RPMI7951 (cell line): ENCODE results near the gene NAA25. TPM values are rescaled to one million over a fixed set of nuclear protein-coding genes. Genes with fewer than 3 reads are reported as not detected.
"Not testable (repeated sequence)": the region's sequence is repeated elsewhere in the genome, so short reads cannot be mapped to it uniquely, and the experiment has no call there.

Experiments
- DNase-seq: peaks from one replicate; pipeline ENCODE4 v3.0.0-alpha.2; 2012; ENCODE audit warnings: low read depth
- total RNA-seq: library from RNA; depleted of rRNA; stranded (reverse); fragments of >200 nt; shearing (Covaris generic); gene quantifications from 2 replicates; pipeline ENCODE4 v1.2.3, GENCODE V29; 2014

NAA25 gene
- total RNA-seq, 1 experiment from 2014 or later, result 10.7 TPM

- DNase-seq, result not testable (repeated sequence)
Measured at GRCh38 chr12:112009596-112009995, 99.0 kb downstream of the NAA25 start.

DNA sequence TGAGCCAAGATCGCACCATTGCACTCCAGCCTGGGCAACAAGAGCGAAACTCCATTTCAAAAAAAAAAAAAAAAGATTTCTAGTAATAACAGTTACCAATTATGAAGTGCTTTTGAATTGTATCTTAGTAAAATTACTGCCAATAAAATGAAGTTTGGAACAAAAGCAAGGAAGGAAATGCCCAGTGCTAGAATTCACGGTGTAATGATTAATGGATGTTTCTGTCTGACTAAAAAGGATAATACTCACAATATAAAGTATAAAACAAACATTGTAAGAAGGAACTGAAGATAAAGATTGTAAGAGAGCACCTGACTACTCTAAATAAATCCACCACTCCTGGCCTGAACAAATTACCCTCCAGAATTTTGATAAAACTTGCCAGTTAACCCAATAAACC, 99.7 kb downstream of the NAA25 start:
- DNase-seq, result no peak

DNA sequence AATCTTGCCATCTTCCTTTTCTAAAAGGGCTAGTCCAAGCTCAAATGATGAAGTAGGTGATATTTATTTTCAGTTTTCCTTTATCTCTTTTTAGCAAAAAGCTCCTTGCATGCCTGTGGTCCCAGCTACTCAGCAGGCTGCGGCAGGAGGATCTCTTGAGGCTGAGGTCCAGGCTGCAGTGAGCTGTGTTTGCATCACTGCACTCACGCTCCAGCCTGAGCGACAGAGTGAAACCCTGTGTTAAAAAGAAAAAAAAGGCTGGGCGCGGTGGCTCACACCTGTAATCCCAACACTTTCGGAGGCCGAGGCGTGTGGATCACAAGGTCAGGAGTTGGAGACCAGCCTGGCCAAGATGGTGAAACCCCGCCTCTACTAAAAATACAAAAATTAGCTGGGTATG, 100.6 kb downstream of the NAA25 start:
- no peak for DNase-seq

- no peak for DNase-seq
Measured at GRCh38 chr12:112005419-112006395, 102.9 kb downstream of the NAA25 start.

DNA sequence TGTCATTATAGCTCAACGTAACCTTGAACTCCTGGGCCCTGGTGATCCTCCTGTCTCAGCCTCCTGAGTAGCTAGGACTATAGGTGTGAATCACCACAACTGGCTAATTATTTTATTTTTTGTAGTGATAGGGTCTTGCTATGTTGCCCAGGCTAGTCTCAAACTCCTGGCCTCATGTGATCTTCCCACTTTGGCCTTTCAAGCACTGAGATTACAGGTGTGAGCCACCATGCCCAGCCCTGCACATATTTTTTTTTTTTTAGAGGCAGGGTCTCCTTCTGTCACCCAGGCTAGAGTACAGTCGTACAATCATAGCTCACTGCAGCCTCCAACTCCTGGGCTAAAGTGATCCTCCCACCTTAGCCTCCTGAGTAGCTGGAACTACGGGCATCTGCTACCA, 104.5 kb downstream of the NAA25 start:
- DNase-seq, result no peak

DNA sequence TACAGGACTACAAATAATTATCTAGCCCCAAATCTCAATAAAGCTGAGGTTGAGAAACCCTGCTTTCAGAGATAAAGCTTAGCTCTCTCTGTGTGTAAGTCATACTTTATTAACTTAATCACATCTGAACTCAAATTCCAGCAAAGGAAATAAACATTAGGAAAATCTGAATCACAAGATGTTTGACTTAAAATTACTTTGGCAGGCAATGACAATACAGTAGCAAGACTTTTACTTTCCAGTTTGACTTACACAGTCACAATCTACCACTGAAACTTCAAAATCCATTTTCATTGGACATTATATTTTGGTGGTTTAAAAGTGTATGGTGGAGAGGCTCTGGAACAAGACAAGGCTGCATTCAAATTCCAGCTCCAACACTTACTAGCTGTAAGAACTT, 107.0 kb downstream of the NAA25 start:
- no peak for DNase-seq

DNA sequence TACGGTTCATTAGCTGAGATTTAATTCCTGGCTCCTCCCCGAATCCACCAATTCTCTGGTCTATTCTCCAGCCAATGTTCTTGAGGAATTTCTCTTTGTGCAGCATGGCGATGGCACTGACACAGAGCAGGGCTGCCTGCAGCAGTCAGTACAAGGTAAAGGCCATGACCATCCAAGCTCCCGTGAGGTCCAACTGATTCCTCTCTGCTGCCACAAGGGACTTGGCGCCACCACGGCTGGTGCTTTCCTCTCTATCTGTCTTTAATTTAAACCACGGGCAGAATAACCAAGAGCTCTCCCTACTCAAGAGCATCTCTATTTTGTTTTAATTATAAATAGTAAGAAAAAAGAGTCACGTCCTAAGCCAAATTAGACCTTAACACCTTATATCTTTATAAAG, 107.8 kb downstream of the NAA25 start:
- no peak for DNase-seq

GRCh38 chr12:111999129-111999528, 109.5 kb downstream of the NAA25 start:
- DNase-seq, result not testable (repeated sequence)

GRCh38 chr12:111998015-111998414, 110.6 kb downstream of the NAA25 start:
- no peak for DNase-seq

DNA sequence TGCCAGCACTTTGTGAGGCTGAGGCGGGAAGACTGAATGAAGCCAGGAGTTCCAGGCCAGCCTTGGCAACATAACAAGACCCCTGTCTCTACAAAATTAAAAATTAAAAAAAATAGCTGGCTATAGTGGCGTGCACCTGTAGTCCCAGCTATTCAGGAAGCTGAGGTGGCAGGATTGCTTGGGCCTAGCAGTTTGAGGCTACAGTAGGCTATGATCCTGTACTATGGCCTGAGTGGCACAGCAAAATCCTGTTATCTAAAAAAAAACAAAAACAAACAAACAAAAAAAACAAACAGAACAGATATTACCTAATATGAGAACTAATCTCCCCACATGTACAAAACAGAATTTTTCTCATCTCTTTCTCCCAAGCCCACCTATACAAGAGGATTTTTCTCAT, 111.3 kb downstream of the NAA25 start:
- no peak for DNase-seq

DNA sequence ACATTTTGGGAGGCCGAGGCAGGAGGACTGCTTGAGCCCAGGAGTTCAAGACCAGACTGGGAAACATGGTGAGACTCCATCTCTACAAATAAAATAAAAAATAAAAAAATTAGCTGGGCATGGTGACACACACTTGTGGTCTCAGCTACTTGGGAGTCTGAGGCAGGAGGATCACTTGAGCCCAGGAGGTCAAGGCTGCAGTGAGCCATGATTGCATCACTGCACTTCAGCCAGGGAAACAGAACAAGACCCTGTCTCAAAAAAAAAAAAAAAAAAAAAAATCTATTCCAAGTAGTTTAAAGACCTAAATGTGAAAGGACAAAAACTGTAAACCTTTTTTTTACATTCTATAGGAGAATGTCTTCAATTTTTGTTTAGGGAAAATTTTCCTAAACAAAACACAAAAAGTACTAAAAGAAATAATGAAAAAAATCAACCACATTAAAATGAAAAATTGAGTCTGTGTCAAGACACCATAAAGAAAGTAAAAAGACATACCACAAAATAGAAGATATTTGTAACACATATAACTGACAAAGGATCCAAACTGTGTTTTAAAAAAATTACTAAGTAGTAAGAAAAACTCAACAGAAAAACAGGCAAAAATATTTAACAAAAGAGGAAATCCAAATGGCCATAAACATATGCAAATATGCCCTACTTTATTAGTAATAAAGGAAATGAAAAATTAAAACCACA, 112.7 kb downstream of the NAA25 start:
- no peak for DNase-seq

DNA sequence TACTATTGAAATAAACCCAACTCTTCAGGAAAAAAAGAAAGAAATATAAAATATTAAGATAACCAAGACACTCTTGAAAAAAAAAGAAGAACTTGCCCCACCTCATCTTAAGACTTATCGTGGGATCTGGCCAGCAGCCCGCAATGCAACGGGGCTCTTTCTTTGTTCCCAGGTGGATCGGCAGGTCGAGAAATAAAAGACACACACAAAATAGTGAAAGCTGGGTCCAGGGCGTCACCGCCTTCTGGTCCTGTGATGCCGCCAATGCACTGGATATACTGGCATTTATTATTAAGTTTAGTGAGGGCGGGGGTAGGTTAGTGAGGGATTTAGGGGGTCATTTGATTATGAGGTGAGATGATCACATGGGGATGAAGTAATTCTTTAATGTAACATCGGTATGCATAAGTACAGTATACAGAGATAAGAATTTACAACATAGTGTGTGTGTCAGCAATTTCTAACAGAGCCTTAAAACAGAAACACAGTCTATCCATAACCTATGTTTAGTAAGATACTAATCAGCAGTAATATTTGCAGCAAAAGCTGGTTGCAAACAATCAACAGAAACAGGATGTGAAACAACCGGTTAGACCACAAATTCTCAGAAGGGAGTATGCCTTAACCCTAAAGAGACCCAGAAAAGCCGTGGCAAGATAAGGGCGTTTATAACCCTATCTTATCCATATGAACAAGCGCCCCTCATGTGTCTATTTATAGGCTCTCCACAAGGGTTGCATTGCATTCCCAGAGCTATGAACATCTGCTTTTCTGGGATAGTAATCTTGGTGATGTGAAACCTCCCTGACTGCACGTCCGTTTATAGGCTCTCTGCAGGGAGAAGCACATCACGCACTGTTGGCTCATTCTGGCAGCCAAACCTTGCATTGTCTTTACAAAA, 114.1 kb downstream of the NAA25 start:
- DNase-seq, result not testable (repeated sequence)

DNA sequence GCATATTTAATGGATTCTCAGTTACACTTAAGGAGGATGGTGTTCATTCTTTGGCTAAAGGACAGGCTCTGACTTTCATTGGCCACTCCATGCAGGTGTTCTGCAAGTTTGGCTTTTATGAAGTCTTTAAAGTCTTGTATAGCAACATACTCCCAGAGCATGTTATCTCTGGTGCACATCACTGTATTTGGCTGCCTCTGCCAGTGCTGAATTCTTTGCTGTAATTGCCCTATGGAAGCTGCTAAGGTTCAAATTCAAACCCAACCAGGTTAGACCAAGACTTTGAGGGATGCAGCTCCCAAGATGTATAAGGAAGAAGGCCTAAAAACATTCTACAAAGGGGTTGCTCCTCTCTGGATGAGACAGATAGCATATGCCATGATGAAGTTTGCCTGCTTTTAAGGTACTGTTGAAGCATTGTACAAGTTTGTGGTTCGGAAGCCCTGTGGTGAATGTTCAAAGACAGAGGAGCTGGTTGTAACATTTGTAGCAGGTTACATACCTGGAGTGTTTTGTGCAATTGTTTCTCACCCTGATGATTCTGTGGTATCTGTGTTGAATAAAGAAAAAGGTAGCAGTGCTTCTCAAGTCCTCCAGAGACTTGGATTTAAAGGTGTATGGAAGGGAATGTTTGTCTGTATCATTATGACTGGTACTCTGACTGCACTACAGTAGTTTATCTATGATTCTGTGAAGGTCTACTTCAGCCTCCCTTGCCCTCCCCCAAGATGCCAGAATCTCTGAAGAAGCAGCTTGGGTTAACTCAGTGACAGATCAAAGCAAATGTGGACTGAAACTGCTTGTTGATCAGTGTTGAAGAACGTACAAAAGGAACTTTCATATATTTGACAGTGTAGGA, 115.1 kb downstream of the NAA25 start:
- DNase-seq, result no peak

- DNase-seq, result no peak
Measured at GRCh38 chr12:111992464-111992863, 116.1 kb downstream of the NAA25 start.

DNA sequence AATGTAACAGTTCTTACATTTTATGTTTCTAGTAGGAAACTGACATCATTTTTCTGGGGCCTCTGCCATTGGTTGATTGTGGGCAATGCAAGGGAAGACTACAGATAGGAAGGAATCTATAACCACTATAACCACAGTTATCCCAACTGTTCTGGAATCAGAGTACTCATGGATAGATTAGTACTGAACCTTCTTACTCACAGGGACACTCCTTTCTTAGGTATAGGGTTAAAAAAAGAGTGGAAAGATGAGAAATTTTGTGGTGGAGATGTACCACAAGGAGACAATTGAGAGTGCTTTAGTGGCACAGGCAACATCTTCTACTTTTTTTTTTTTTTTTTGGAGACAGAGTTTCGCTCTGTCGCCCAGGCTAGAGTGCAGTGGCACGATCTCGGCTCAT, 116.6 kb downstream of the NAA25 start:
- no peak for DNase-seq

DNA sequence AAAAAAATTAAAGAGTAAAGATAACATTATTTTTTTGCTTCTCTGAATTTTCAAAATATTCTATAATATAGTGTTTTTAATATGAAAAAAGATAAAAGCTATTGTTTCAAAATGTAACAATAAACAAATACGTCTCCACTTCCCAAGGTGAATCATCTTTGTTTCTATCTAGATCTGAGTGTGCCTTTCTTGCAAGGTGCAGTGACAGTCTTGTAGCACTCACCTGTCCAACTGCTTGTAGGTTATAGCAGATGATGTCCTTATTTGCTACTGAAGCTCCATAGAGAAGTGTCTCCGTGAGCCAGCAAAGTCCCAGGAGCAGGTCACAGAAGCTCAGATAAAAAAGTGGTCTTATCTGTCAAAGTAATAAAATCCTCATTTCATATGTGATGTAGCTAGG, 117.0 kb downstream of the NAA25 start:
- DNase-seq, result no peak

DNA sequence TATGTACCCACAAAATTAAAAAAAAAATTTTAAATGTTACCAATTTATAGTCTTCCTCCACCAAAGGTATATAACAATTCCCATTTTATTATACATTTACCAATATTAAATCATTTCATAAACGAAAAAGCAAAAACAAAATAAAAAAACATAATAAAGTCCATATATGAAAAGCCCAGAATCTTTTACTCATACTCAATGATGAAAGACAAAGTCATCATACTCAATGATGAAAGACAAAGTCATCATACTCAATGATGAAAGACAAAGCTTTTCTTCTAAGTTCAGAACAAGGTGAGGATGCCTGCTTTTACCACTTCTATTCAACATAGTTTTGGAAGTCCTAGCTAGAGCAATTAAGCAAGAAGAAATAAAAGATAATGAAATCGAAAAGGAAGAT, 123.8 kb downstream of the NAA25 start:
- no peak for DNase-seq

- DNase-seq, result no peak
Measured at GRCh38 chr12:111981987-111982386, 126.6 kb downstream of the NAA25 start.

GRCh38 chr12:111980598-111980997, 128.0 kb downstream of the NAA25 start:
- DNase-seq, result no peak

- DNase-seq, result no peak
Measured at GRCh38 chr12:111978545-111978944, 130.0 kb downstream of the NAA25 start.

- DNase-seq, result no peak
Measured at GRCh38 chr12:111976860-111977259, 131.7 kb downstream of the NAA25 start.
